Skeletal muscle cell (primary cell): Measurements from ENCODE around the gene BAIAP2L1.
A peak's percentile ranks its signal among the peaks of the same experiment; 100 is the strongest.

Experiments
- DNase-seq: peaks from one replicate; pipeline ENCODE4 v3.0.0-alpha.2; 2010; ENCODE audit warnings: low read depth
- H3K4me3 ChIP-seq: 2 replicates; pipeline ENCODE4 v1.5.1; 2011; ENCODE audit warnings: low read depth, mild to moderate bottlenecking, control low read depth, low read length, moderate library complexity

Gene BAIAP2L1

GRCh38 chr7:98364220-98364619, 36.7 kb downstream of the BAIAP2L1 start:
- H3K4me3 ChIP-seq, result no peak overlapping the region
- DNase-seq, result no peak

DNA sequence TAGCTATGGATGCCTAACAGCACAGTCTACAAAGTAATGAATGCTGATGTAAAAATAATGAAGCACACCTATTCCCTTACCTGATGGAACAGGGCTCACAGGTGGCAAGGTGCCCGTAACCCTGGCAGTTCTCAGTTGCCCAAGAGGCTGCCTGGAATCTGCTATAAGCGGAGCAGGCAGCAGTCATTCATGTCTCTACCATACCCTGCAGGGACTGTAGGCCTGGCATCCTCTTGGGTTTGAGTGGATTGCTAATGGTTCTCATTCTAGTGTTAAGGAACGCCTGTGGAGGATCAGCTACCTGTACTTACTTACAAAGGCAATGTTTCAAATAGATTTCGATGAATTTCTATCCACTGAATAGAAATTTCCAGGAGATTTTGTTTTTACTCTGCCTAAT, 38.4 kb downstream of the BAIAP2L1 start:
- DNase-seq, result no peak
- H3K4me3 ChIP-seq, result no peak overlapping the region

DNA sequence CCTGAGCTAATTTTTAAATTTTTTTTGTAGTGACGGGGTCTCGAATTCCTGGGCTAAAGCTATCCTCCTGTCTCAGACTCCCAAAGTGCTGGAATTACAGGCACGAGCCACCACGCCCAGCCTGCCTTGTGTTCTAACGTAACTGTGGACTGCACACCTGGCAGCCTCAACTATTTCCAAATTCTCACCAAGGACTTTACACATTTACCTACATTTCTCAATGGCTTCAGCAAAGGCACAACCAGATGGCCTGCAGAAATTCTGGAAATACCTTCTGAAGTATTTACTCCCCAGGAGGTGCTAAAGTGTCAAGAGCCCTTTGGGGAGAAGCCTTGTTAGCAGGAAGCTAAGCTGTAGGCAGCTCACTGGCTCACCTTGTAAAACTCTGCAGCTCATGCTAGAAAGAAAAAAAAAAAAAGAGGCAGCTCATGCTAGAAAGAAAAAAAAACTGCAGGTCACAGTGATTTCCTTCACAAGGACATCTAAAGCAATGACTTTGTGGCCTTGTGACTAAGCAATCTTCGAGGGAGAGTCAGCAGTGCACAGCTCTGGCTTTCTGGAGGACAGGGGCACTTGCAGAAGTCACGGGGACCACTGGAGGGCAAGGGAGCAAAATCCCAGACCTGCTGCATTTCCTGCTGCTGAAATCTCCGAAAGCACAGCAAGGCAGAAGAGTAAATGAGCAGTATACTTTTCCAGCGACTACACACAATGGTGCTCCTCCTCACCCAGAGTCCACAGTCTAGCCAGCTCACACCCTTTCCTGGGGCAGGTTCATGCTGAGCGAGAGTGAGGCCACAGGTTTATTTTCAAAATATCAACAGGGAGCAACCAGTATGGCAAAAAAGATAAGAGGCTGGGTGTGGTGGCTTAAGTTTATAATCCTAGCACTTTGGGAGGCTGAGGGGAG, 40.4 kb downstream of the BAIAP2L1 start:
- no peak overlapping the region for H3K4me3 ChIP-seq
- DNase-seq, result no peak

- no peak for DNase-seq
- H3K4me3 ChIP-seq, result no peak overlapping the region
Observed at GRCh38 chr7:98359395-98359794, 41.5 kb downstream of the BAIAP2L1 start.

DNA sequence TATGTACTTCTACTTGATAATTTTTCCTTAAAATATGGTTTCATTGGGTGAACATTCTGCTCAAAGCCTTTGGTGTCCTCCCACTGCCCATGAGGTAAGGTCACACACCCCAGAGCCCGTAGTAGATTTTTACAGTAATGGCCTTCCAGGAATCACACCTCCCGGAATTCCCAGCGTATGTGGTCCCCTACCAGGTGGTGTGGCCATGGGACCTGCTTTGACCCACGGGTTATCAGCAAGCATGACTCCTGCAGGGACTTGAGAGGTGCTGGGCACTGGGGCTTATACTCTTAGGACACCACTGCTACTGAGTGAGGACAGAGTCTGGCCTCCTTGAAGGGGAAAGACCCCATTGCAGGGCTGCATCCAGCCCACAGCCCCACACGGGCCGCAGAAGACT, 42.2 kb downstream of the BAIAP2L1 start:
- DNase-seq, result no peak

GRCh38 chr7:98357751-98358161, 43.1 kb downstream of the BAIAP2L1 start:
- no peak overlapping the region for H3K4me3 ChIP-seq
- no peak for DNase-seq

More for the DNA sequence above, 42.2 kb downstream of the BAIAP2L1 start:
- no peak overlapping the region for H3K4me3 ChIP-seq

GRCh38 chr7:98355250-98355538, 45.7 kb downstream of the BAIAP2L1 start:
- no peak overlapping the region for H3K4me3 ChIP-seq
- DNase-seq, result no peak

GRCh38 chr7:98354511-98355249, 46.2 kb downstream of the BAIAP2L1 start:
- H3K4me3 ChIP-seq, result no peak overlapping the region
- DNase-seq, result peak; percentile 40

- no peak for DNase-seq
- H3K4me3 ChIP-seq, result no peak overlapping the region
Observed at GRCh38 chr7:98354052-98354451, 46.8 kb downstream of the BAIAP2L1 start.

DNA sequence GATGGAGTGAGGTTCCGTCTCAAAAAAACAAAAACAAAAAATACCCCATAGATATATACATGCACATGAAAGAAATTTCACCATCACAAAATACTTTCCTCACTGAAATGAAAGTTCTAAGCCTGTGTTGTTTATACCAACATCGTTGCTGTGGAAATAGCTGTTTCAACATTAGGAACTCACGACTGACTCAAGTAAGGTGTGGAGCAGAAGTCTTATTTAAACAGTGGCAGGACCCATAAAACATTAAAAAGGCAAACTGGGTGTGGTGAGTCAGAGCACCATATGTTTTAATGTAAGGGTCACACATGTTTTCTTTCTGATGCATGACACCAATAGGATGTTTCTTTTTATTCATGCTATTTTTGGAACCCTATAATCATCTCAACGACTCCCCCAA, 48.3 kb downstream of the BAIAP2L1 start:
- DNase-seq, result peak; percentile 49

DNA sequence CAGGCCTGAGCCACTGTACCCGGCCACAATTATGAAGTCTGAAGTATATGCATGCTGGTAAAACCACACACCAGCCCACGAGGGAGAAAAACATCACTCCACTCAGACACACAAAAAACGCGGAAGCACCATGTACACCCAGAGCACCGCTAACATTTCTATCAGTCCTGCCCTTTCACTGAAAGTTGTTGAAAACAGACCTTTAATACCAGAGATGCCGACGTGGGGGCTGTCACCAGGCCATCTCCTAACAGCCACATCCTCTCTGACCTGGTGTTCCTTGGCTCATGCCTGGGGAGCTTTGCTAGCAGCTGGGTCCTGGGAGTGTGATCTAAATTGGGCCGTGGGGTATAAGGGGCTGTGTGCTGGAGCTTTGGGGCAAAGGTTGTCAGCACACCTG, 49.8 kb downstream of the BAIAP2L1 start:
- no peak for DNase-seq
- no peak overlapping the region for H3K4me3 ChIP-seq

More for the DNA sequence above, 48.3 kb downstream of the BAIAP2L1 start:
- no peak overlapping the region for H3K4me3 ChIP-seq

GRCh38 chr7:98348726-98349474, 52.0 kb downstream of the BAIAP2L1 start:
- H3K4me3 ChIP-seq, result no peak overlapping the region
- DNase-seq, result no peak

GRCh38 chr7:98346515-98347069, 54.3 kb downstream of the BAIAP2L1 start:
- H3K4me3 ChIP-seq, result no peak overlapping the region
- no peak for DNase-seq

DNA sequence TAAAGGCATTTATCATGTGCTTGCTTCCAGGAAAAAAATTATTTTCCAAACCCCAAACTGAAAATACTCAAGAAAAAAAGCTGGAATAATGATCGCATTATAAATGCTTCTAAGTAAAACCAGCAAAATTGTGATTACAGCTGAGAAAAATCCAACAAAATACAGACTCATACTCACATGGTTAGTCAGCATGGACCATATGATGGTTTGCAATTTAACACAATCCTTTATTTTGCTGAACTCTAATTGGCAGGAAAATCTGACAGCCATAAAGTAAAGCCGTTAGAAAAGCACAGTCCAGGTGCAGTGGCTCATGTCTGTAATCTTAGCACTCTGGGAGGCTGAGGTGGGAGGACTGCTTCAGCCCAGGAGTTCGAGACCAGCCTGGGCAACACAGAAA, 59.8 kb downstream of the BAIAP2L1 start:
- H3K4me3 ChIP-seq, result no peak overlapping the region
- no peak for DNase-seq

DNA sequence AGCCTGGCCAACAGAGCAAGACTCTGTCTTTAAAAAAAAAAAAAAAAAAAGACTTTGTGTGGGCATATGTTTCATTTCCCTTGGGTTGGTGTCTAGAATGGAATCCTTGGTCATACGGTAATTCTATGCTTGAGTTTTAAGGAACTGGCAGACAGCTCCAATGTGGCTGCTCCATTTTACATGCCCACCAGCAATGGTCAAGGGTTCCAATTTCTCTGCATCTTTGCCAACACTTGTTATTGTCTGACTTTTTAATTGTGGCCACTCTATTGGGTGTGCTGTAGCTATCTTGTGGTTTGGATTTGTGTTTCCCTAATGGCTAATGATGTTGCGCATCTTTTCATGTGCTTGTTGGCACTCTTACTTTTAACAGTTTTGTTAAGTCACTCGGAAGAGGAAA, 61.8 kb downstream of the BAIAP2L1 start:
- no peak overlapping the region for H3K4me3 ChIP-seq
- no peak for DNase-seq

- no peak overlapping the region for H3K4me3 ChIP-seq
- DNase-seq, result no peak
Observed at GRCh38 chr7:98338441-98338840, 62.4 kb downstream of the BAIAP2L1 start.

DNA sequence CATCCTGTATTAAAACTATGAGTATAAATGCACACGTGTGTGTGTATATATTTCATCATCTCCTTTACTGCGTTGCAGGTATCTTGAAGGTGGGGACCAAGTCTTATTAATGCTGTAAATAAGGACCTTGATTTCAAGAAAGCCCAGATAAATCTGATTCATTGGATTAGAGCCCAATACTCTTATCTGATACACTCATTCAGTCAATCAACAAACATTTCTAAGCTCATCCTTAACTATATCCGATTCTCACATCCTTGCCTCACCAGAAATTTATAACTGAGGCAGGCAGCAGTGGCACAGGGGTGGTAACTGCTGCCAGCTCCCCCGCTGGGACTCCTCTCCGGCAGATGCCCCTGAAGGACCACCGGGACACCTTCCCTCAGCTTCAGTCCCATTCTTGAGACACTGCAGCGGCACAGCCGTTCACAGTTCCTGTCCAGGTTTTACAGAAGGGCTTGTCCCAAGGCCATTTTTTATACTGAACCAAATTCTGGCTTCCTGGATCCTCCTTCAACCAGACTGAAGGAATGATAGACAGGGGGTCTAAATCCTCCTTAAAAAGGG, 65.4 kb downstream of the BAIAP2L1 start:
- DNase-seq, result no peak
- no peak overlapping the region for H3K4me3 ChIP-seq

DNA sequence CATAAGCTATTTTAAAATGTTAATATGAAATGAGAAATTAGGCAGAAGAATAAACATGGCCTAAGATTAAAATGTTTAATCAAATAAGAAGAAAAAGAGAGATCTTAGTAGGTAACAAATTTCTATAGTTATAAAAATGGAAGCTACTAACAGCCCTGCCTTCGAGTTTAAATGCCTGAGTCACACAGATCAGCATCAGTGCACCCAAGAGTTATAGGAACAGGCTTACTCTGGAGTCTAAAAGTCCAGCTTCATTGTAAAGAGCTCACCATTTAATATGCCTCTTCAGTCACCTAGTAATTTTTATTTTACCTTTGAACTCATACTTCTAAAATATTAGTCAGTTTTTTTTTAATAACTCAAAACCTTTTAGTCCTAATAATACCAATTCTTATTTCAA, 66.8 kb downstream of the BAIAP2L1 start:
- no peak for DNase-seq
- H3K4me3 ChIP-seq, result no peak overlapping the region

GRCh38 chr7:98330926-98331529, 69.9 kb downstream of the BAIAP2L1 start:
- H3K4me3 ChIP-seq, result no peak overlapping the region
- no peak for DNase-seq
